ENCODE data around the gene AP1G1. TPM values are rescaled to one million over a fixed set of nuclear protein-coding genes. Genes with fewer than 3 reads are reported as not detected.
A peak's percentile ranks its signal among the peaks of the same experiment; 100 is the strongest.
"Not testable (repeated sequence)": the region's sequence is repeated elsewhere in the genome, so short reads cannot be mapped to it uniquely, and the experiment has no call there.

AP1G1 gene
- total and polyA plus RNA-seq, 2 donors (not counting 1 experiment from before 2014, with no cell fraction given) = 55.5 to 102 TPM

GRCh38 chr16:71840052-71840451, 31.4 kb upstream of the AP1G1 start:
- H3K36me3 ChIP-seq (ENCODE audit: control insufficient read depth, insufficient read depth, low read length) = no peaks in the 10 kb centered on the region
- no peaks in the 10 kb centered on the region for H4K20me1 ChIP-seq (ENCODE audit: control insufficient read depth, extremely low read depth, insufficient read depth, low read length)
- no peaks in the 10 kb centered on the region for H3K27me3 ChIP-seq (ENCODE audit: control insufficient read depth, insufficient read depth, low read length)
- DNase-seq (ENCODE audit: low read depth in 2 of 2) = peak in 1 of 2 donors; percentile 7
- H3K79me2 ChIP-seq (ENCODE audit: control insufficient read depth, insufficient read depth, low read length) = no peaks in the 10 kb centered on the region
- TF ChIP-seq EZH2 (IDR thresholded peaks at IDR 0.05; ENCODE audit: low read length, missing control alignments) (no peak), CTCF (conservative IDR thresholded peaks at IDR 0.05 in 1 of 2, IDR thresholded peaks at IDR 0.05 in 1 of 2; ENCODE audit: low read depth in 1 of 2, low read length in 2 of 2) (no peak)
- no peak overlapping the region for H3K4me3 ChIP-seq (replicated peaks in 1 of 4; ENCODE audit: control extremely low read depth in 1 of 4, insufficient read depth in 1 of 4, low read depth in 3 of 4, low read length in 4 of 4)
- H3K27ac ChIP-seq (ENCODE audit: insufficient read depth, low read length) = no peak overlapping the region
- no peak overlapping the region for H3K4me2 ChIP-seq (ENCODE audit: extremely low read depth, insufficient read depth, low read length)
- no peaks in the 10 kb centered on the region for H3K9me3 ChIP-seq (ENCODE audit: control insufficient read depth, insufficient read depth, low read depth, low read length)
- H3K4me1 ChIP-seq (ENCODE audit: control insufficient read depth, extremely low read depth, insufficient read depth, low read length) = no peaks in the 10 kb centered on the region
- H3K9ac ChIP-seq (ENCODE audit: insufficient read depth, low read length) = no peak overlapping the region
- no peak overlapping the region for H2AFZ ChIP-seq (ENCODE audit: low read length)

- Histone ChIP-seq H3K79me2 (ENCODE audit: control insufficient read depth, insufficient read depth, low read length) (no peaks in the 10 kb centered on the region), H3K27ac (ENCODE audit: insufficient read depth, low read length) (no peak overlapping the region), H3K9me3 (ENCODE audit: control insufficient read depth, insufficient read depth, low read depth, low read length) (no peaks in the 10 kb centered on the region), H2AFZ (ENCODE audit: low read length) (no peak overlapping the region), H3K4me2 (ENCODE audit: extremely low read depth, insufficient read depth, low read length) (no peak overlapping the region), H3K4me1 (ENCODE audit: control insufficient read depth, extremely low read depth, insufficient read depth, low read length) (no peaks in the 10 kb centered on the region), H3K27me3 (ENCODE audit: control insufficient read depth, insufficient read depth, low read length) (no peaks in the 10 kb centered on the region), H3K4me3 (replicated peaks in 1 of 4; ENCODE audit: control extremely low read depth in 1 of 4, insufficient read depth in 1 of 4, low read depth in 3 of 4, low read length in 4 of 4) (no peak overlapping the region), H4K20me1 (ENCODE audit: control insufficient read depth, extremely low read depth, insufficient read depth, low read length) (no peaks in the 10 kb centered on the region), H3K36me3 (ENCODE audit: control insufficient read depth, insufficient read depth, low read length) (no peaks in the 10 kb centered on the region), H3K9ac (ENCODE audit: insufficient read depth, low read length) (no peak overlapping the region)
- TF ChIP-seq EZH2 (IDR thresholded peaks at IDR 0.05; ENCODE audit: low read length, missing control alignments) (no peak), CTCF (conservative IDR thresholded peaks at IDR 0.05 in 1 of 2, IDR thresholded peaks at IDR 0.05 in 1 of 2; ENCODE audit: low read depth in 1 of 2, low read length in 2 of 2) (no peak)
- no peak for DNase-seq (ENCODE audit: low read depth in 2 of 2)
These were observed 28.5 kb upstream of the AP1G1 start for GRCh38 chr16:71837150-71837549.

- H4K20me1 ChIP-seq (ENCODE audit: control insufficient read depth, extremely low read depth, insufficient read depth, low read length) = no peaks in the 10 kb centered on the region
- H3K4me1 ChIP-seq (ENCODE audit: control insufficient read depth, extremely low read depth, insufficient read depth, low read length) = no peaks in the 10 kb centered on the region
These were observed 25.7 kb upstream of the AP1G1 start for GRCh38 chr16:71834291-71834690.

DNA sequence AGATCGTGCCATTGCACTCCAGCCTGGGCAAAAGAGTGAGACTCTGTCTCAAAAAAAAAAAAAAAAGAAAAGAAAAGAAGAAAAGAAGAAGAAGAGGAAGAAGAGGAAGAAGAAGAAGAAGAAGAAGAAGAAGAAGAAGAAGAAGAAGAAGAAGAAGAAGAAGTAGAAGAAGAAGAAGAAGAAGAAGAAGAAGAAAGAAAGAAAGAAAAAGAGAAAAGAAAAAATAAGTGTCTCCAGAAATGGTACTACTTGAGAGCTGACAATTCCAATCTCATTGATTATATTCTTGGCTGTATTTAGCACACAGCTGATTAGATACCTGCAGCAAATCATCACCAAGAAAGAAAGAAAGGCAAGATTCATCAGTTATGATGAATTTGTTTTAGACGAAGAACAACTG, 23.5 kb upstream of the AP1G1 start:
- H3K4me2 ChIP-seq (ENCODE audit: extremely low read depth, insufficient read depth, low read length); H2AFZ ChIP-seq (ENCODE audit: low read length); H3K9ac ChIP-seq (ENCODE audit: insufficient read depth, low read length); H3K27me3 ChIP-seq (ENCODE audit: control insufficient read depth, insufficient read depth, low read length); H3K79me2 ChIP-seq (ENCODE audit: control insufficient read depth, insufficient read depth, low read length); H4K20me1 ChIP-seq (ENCODE audit: control insufficient read depth, extremely low read depth, insufficient read depth, low read length); H3K4me1 ChIP-seq (ENCODE audit: control insufficient read depth, extremely low read depth, insufficient read depth, low read length); DNase-seq (ENCODE audit: low read depth in 2 of 2); H3K9me3 ChIP-seq (ENCODE audit: control insufficient read depth, insufficient read depth, low read depth, low read length); H3K36me3 ChIP-seq (ENCODE audit: control insufficient read depth, insufficient read depth, low read length); H3K27ac ChIP-seq (ENCODE audit: insufficient read depth, low read length); H3K4me3 ChIP-seq (replicated peaks in 1 of 4; ENCODE audit: control extremely low read depth in 1 of 4, insufficient read depth in 1 of 4, low read depth in 3 of 4, low read length in 4 of 4): not testable (repeated sequence)

More at GRCh38 chr16:71834291-71834690, 25.7 kb upstream of the AP1G1 start:
- H3K4me2 ChIP-seq (ENCODE audit: extremely low read depth, insufficient read depth, low read length) = no peak overlapping the region
- TF ChIP-seq EZH2 (IDR thresholded peaks at IDR 0.05; ENCODE audit: low read length, missing control alignments) (no peak), CTCF (conservative IDR thresholded peaks at IDR 0.05 in 1 of 2, IDR thresholded peaks at IDR 0.05 in 1 of 2; ENCODE audit: low read depth in 1 of 2, low read length in 2 of 2) (no peak)
- H3K9ac ChIP-seq (ENCODE audit: insufficient read depth, low read length) = no peak overlapping the region
- H2AFZ ChIP-seq (ENCODE audit: low read length) = no peak overlapping the region
- H3K79me2 ChIP-seq (ENCODE audit: control insufficient read depth, insufficient read depth, low read length) = no peaks in the 10 kb centered on the region
- no peaks in the 10 kb centered on the region for H3K27me3 ChIP-seq (ENCODE audit: control insufficient read depth, insufficient read depth, low read length)
- H3K4me3 ChIP-seq (replicated peaks in 1 of 4; ENCODE audit: control extremely low read depth in 1 of 4, insufficient read depth in 1 of 4, low read depth in 3 of 4, low read length in 4 of 4) = no peak overlapping the region
- no peaks in the 10 kb centered on the region for H3K36me3 ChIP-seq (ENCODE audit: control insufficient read depth, insufficient read depth, low read length)
- H3K27ac ChIP-seq (ENCODE audit: insufficient read depth, low read length) = no peak overlapping the region
- H3K9me3 ChIP-seq (ENCODE audit: control insufficient read depth, insufficient read depth, low read depth, low read length) = no peaks in the 10 kb centered on the region
- DNase-seq (ENCODE audit: low read depth in 2 of 2) = no peak

- H4K20me1 ChIP-seq (ENCODE audit: control insufficient read depth, extremely low read depth, insufficient read depth, low read length); H3K4me3 ChIP-seq (replicated peaks in 1 of 4; ENCODE audit: control extremely low read depth in 1 of 4, insufficient read depth in 1 of 4, low read depth in 3 of 4, low read length in 4 of 4); H3K36me3 ChIP-seq (ENCODE audit: control insufficient read depth, insufficient read depth, low read length): not testable (repeated sequence)
These were observed 23.1 kb upstream of the AP1G1 start for GRCh38 chr16:71831698-71832097.

More at GRCh38 chr16:71831698-71832097, 23.1 kb upstream of the AP1G1 start:
- not testable (repeated sequence) for H3K27ac ChIP-seq (ENCODE audit: insufficient read depth, low read length); H3K4me1 ChIP-seq (ENCODE audit: control insufficient read depth, extremely low read depth, insufficient read depth, low read length); H3K4me2 ChIP-seq (ENCODE audit: extremely low read depth, insufficient read depth, low read length); H3K9me3 ChIP-seq (ENCODE audit: control insufficient read depth, insufficient read depth, low read depth, low read length); H3K9ac ChIP-seq (ENCODE audit: insufficient read depth, low read length); H3K79me2 ChIP-seq (ENCODE audit: control insufficient read depth, insufficient read depth, low read length); H2AFZ ChIP-seq (ENCODE audit: low read length); H3K27me3 ChIP-seq (ENCODE audit: control insufficient read depth, insufficient read depth, low read length); DNase-seq (ENCODE audit: low read depth in 2 of 2)
